RWPE1 (cell line): ENCODE data around the gene PSME3IP1.

ENCODE experiments used
- CTCF ChIA-PET: fragments of 350-600 bp; sonication (Branson Sonifier 250); formaldehyde crosslinking; extraction: SDS; loops from one replicate; lab custom pipeline; 2021; lab: Yijun Ruan, JAX
- POLR2A ChIA-PET: fragments of 400-600 bp; formaldehyde crosslinking; extraction: SDS; loops from one replicate; lab custom pipeline; 2020; ENCODE audit warnings: antibody characterized with exemption; ENCODE audit not compliant: low non-redundant PET; lab: Yijun Ruan, JAX
- DNase-seq: peaks from one replicate; pipeline ENCODE4 v3.0.0; 2012; ENCODE audit warnings: low spot score
- H3K27ac ChIP-seq: fragments of 450-650 bp; 2 replicates; pipeline ENCODE4 v1.5.1; 2017
- CTCF ChIP-seq: fragments of 450-650 bp; conservative IDR thresholded peaks from 2 replicates; pipeline ENCODE4 v1.5.1; 2017; ENCODE audit warnings: low read depth, mild to moderate bottlenecking

PSME3IP1 gene

DNA sequence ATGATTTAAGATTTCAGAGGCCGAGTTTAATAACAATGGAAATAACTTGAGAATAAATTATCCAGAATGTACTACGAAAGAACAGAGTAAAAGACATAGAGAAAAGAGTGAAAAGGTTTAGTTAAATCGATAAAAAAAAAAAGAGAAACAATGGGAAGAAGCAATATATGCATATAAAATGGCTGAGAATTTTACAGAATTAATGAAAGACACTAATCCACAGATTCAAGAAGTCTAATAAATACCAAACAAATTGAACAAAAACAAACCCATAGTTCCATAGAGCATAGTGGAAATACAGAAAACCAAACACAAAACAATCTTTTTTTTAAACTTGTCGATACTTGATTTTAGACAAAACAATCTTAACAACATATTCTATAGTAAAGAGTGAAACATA is 1.7 kb downstream of the PSME3IP1 start:
- no peak overlapping the region for H3K27ac ChIP-seq
- ChIA-PET POLR2A (no interaction called here), CTCF (no interaction called here)
- TF ChIP-seq CTCF, result no peak
- no peak for DNase-seq

GRCh38 chr16:57179215-57179828 is 6.5 kb downstream of the PSME3IP1 start:
- no peak for DNase-seq
- H3K27ac ChIP-seq, result no peak overlapping the region
- CTCF ChIA-PET, result no interaction called here
- POLR2A ChIA-PET, result no interaction called here
- TF ChIP-seq CTCF, result no peak

DNA sequence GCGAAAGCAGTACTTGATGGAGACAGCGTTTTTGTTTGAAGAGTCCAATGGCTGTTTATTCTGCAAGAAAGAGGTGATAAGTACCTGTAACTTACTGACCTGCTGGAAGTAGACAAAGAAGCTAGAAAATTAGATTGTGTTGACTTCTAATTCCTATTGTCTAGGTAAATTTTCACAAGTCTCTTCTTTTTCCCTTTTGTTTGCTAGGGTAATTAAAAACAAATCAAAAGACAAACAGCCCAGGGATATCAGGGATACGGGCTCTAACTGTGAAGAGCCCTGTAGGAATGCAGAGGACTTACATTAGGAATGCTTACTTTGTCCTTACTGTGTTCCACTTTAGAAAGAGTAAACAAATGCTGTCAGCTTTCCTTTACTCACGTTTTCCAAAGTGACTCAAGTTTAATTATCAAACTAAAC is 7.0 kb downstream of the PSME3IP1 start:
- no peak for DNase-seq
- POLR2A ChIA-PET, result no interaction called here
- CTCF ChIA-PET, result no interaction called here
- H3K27ac ChIP-seq, result no peak overlapping the region
- TF ChIP-seq CTCF, result no peak

- DNase-seq, result no peak
- no peak for TF ChIP-seq CTCF
- no peak overlapping the region for H3K27ac ChIP-seq
- ChIA-PET CTCF (no interaction called here), POLR2A (no interaction called here)
Measured at GRCh38 chr16:57178196-57178595, 7.6 kb downstream of the PSME3IP1 start.

- POLR2A ChIA-PET, result no interaction called here
- no peak for DNase-seq
- no peak overlapping the region for H3K27ac ChIP-seq
- TF ChIP-seq CTCF, result no peak
- CTCF ChIA-PET, result no interaction called here
Measured at GRCh38 chr16:57175896-57176295, 9.9 kb downstream of the PSME3IP1 start.

- ChIA-PET POLR2A (interaction anchor here (0.7 kb wide), 1 partner anchor 184 kb away, joined by 3 read pairs; no protein-coding TSS in a partner anchor), CTCF (interaction anchor here (0.6 to 0.7 kb wide), 3 partner anchors 10 to 1339 kb away, joined by 3 read pairs; no protein-coding TSS in a partner anchor)
- DNase-seq, result no peak
- H3K27ac ChIP-seq, result peak overlapping the region; percentile 11; the same call in 1 of the 2 replicates
- TF ChIP-seq CTCF, result no peak
Measured at GRCh38 chr16:57172721-57173290, 13.0 kb downstream of the PSME3IP1 start.
